ENCODE results near the gene BHLHA15.

The BHLHA15 gene

DNA sequence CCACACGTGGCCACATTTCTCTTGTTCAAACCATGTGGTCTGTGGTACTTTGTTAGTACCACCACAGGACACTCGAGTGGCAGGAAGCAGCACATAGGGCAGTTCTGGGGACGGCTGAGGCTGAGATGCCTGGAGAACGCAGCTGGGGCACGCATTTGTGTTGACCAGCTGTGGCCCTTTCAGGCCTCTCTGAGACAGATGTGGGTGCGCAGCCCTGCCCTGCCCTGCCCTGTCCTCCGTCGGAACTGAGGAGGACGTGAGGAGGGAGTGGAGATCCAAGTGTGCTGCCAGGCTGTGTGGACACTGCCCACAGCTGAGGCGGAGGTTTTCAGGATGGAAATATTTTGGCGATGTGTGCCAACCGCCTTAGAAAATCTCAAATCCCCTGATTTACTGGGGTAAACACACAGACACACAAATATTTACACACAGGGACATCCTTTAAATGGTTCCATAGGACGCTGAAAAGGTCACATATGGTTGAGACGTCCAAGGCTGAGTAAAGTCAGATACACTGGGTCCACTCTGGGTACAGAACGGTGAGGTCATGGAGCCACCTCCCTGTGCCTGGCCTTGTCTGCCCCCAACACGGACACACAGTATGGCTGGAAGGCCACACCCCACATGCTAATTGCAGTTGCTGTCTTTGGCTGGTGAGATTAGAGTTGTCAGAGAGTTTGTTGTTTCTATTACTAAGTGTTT lies 14.8 kb downstream of the BHLHA15 start:
- no peak for DNase-seq (ENCODE audit: low spot score)

DNA sequence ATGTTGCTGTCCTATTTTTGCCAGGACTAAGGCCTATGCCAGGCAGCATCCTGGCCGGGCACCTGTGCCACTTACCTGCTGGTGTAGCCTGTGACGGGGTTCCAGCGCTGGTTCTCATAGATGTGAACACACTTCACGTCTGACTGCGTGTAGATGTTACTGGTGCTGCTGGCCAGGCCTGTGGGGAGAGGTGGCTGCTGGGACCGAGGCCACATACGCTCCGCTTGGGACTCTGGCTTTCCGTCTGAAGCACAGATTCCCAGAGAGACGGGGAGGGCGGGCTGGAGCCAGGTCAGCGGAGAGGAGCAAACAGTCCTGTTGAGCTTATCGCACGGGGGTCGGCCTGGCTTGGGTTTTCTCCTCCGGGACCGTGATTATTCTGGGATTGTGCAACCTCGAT lies 16.7 kb downstream of the BHLHA15 start:
- DNase-seq (ENCODE audit: low spot score), result no peak

DNA sequence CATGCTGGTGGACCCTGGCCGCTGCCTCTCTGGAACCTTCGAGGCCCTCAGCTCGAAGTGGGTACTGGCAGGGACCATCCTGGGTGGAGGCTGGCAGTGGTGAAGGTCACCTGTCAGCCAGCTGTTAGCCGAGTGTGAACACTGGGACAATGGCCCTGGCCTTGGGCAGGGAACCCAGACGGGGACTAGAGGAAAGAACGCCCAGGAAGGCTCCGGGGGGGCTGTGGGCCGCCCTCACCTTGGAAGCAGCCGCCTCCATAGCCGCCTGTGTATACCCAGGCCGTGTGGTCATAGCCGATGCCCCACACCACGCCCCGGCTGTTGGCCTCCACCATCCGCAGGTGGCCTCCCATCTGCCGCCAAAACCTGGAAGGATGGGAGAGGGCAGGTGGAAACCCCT lies 17.6 kb downstream of the BHLHA15 start:
- DNase-seq (ENCODE audit: low spot score), result no peak

DNA sequence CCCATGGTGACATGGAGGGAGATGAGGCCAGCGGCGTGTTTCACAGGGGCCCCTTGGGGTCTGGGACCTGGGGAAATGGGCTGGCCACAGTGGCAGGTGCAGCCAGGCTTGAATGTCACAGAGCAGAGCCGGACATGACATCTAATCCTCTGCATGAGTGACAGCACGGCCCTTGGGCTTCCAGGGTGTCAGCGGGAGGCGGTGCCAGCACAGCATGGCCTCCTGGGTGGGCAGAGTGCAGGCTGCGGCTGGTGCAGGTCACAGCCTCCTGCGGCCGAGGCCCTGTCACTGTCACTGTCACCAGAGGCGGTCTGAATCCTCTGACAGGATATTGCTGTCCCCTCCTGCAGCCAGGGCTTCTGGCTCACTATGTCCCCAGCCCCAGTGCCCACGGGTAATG lies 18.2 kb downstream of the BHLHA15 start:
- no peak for DNase-seq (ENCODE audit: low spot score)

DNA sequence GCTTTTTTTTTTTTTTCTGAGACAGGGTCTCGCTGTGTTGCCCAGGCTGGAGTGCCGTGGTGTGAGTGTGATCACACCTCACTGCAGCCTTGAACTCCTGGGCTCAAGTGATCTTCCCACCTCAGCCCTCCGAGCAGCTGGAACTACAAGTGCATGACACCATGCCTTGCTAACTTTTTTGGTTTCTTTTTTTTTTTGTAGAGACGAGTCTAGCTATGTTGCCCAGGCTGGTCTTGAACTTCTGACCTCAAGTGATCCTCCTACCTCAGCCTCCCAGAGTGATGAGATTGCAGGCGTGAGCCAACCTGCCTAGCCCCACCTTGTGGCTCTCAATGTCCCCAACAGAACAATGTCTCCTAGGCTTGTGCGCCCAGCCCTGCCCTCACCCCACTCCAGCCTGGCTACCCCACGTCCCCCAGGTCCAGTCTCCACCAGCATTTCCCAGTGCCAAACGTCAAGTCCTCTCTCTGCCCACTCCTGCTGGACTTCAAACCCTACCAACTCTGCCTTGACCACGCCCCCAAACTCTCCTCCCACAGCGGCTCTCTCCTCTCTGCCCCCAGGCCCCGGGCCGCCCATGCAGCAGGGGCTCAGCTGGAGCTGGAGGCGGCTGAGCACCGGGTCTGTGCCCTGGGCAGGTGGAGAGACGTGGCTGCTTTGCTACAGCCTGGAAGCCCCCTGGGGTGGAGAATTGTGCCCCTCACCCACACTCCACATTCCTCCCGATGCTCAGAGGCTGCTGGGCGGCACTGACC lies 18.9 kb downstream of the BHLHA15 start:
- no peak for DNase-seq (ENCODE audit: low spot score)

DNA sequence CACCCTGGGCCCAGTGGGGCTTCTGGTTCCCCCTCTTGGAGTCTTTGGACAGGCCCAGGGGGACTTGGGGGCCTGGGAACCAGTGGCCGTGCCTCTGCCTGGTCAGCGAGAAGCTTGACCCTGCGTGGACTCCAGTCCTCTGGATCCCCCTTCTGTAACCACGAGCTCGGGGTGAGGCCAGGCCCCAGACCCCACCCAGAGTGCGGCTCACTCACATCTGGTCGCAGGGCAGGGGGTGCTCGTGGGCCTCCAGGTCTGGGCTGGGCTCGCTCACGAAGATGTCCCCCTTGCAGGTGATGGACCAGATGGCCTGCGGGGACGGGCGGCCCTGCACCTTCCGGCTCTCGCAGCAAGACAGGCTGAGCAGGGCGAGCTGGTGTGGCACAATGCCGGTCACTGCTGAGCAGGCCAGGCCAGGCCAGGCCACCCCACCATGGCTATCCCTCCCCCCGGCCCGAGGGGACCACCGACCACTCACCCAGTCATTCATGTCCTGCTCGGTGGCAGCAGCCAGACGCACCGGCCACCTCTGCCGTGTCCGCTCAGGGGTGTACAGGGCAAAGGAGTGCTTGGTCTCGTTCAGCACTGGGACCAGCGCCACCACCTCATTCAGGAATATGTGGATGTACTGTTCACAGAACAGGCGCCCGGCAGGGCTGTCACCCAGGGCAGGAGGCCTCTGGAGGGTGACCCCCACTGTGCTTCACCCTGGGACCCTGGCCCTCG lies 19.7 kb downstream of the BHLHA15 start:
- DNase-seq (ENCODE audit: low spot score), result no peak

DNA sequence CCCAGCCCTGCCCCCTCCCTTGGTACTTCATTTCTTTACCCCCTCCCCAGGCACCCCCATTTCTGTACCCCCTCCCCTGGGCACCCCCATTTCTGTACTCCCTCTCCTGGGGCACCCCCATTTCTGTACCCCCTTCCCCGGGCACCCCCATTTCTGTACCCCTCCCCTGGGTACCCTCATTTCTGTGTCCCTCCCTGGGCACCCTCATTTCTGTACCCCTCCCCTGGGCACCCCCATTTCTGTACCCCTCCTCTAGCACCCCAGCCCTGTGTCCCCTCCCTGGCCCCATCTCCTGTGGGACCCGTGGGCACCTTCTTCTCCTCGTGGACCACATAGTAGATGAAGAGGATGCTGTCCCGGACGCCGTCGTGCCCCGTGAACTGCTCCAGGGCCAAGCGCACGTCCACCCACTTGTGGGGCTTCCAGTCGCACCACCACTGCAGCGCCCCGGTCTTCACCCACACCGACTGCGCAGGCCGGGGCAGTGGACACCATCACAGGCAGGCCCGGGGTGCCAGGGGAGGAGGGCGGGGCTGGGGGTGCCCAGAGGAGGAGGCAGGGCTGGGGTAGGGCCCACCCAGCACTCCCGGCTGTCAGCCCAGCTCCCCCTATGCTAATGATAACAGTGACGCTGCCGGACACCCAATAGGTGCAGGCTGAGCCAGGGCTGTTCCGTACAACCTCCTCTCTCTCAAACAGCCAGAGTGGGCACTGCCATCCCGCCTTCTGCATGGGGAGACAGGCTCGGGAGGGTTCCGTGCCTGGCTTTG lies 20.4 kb downstream of the BHLHA15 start:
- DNase-seq (ENCODE audit: low spot score), result no peak

DNA sequence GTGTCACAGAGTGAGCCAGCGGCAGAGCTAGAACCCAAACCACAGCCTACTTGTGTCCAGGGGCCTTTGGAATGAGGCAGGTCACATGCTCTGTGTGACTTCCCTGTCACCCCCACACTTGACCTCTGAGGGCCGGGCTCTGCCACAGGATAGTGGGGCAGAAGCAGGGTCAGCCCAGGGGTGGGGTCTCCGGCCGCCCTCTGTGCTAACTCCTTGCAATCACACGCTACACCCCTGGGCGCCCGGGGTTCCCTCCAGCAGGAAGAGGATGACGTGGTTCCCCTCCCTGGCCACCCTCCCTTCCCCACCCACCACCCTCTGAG lies 21.0 kb downstream of the BHLHA15 start:
- no peak for DNase-seq (ENCODE audit: low spot score)

DNA sequence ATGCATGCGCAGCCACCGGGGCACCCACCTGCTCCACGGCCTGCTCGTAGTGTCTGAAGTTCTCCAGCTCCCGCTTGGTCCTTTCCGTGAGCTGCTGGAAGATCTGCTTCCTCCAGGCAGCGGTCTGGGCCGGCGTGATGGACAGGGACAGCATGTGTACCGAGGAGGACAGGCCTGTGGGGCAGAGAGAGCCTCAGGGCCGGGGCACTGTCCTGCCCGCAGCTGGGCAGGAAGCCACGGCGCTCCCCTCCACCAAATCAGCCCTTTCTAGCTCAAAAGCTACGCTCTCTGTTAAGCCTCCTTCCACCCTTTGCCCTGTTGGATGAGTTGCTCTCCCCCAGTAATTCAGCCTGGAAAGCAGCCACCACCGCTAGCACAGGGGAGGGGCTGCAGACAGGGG lies 21.6 kb downstream of the BHLHA15 start:
- no peak for DNase-seq (ENCODE audit: low spot score)

DNA sequence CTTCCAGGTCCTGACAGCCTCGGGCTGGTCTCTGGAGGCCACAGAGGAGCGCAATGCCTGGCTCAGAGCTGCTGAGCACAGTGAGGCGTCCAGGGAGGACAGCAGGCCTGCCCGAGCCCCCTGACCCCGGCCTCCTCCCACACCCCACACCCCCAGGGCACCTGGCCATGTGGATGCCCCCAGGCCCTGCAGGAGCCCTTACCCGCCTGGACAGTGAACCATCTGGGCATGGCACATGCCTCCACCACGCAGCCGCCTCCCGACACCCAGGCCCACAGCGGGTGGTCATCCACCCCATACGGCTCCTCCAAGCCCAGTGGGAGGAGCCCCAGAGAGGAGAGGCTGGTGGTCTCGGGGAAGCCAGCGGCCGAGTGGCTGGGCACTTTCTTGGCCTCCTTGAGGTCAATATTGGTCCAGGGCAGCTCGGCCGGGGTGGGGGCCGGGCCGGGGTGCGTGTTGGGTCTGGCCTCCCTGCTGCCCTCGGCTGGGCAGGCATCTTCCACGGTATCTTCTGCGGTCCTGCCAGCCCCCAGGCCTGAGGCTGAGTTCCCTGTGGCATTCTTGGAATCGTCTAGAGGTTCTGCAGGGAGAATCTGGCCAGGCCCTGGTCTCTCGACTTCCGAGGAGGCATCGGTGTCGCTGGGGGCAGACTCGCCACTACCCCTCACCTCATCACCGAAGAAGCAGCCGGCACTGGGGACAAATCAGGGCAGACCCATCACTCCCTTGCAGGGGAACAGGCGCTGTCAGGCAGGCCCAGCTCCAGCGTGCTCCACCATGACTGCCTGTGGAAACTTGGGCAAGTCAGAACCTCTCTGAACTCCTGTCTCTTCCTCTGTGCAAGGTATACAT lies 22.2 kb downstream of the BHLHA15 start:
- DNase-seq (ENCODE audit: low spot score), result no peak

DNA sequence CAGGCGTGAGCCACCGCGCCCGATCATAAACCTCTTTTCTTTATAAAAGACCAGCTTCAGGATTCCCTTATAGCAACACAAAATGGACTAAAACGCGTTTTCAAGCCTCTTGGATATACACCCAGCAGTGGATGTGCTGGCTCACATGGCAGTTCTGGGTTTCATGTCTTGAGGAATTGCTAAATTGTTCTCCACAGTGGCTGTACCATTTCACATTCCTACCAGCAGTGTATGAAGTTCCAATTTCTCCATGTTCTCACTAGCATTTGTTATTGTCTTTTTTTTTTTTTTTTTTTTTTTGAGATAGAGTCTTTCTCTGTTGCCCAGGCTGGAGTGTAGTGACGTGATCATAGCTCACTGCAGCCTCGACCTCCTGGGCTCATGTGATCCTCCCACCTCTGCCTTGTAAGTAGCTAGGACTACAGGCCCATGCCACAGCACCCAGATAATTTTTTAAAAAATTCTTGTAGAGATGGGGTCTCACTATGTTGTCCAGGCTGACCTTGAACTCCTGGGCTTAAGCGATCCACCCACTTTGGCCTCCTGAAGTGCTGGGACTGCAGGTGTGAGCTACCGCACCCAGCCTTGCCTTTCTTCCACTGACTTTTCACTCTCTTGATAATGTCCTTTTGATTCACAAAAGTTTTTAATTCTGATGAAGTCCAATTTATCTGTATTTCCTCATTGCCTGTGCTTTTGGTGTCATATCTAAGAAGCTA lies 23.3 kb downstream of the BHLHA15 start:
- no peak for DNase-seq (ENCODE audit: low spot score)

DNA sequence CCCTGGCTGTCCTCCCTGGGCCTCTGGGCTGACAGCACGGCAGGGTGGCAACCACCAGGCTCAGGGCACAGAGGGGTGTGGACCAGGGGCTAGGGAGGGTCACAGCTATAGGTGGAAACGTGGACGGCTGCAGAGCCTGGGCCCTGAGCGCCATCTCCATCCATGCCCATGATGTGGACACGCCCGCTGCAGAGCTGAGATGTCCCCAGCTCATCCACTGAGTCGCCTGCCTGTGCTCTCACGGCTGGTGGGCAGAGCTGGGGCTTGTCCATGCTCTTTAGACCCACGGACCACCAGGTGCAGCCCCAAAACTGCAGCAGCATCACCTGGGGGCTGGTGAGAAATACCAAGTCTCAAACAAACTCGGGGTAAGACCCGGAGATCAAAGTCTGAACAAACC lies 24.7 kb downstream of the BHLHA15 start:
- no peak for DNase-seq (ENCODE audit: low spot score)

DNA sequence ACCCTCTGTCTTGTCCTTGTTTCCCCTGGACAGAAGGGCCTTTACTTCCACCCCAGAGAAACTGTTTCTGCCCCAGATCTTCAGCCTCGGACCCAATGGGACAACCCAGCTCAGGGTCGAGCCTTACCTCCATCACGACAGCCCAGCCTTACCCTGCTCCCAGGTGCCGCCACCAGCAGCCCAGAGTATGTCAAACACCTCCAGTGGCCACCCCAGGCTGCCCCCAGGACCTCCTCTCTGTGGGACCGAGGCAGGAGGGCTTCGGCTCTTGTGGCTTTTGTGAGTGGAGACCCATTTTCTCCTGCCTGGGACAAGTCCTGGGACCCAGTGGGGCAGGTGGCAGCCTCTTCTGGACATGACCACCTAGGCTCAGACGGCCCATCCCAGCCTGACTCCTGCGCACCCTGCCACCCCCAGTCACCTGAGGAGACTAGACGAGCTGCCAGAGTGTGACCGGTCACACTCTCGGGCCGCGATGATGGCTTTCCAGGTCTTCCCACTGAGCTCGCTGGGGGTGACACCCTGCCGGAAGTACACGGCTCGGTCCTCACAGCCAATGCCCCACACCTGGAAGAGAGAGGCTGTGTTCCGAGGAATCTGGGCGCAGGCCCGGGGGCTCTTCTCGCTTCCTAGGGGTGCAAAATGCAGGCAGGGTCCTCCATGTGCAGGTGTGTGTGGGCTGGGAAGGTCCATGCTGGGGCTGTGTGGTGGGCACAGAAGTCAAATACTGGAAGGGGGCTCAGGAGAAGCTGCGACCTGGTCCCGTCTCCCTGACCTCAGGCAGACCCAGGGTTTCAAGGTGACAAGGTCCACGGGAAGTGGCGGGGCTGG lies 25.3 kb downstream of the BHLHA15 start:
- DNase-seq (ENCODE audit: low spot score), result no peak

DNA sequence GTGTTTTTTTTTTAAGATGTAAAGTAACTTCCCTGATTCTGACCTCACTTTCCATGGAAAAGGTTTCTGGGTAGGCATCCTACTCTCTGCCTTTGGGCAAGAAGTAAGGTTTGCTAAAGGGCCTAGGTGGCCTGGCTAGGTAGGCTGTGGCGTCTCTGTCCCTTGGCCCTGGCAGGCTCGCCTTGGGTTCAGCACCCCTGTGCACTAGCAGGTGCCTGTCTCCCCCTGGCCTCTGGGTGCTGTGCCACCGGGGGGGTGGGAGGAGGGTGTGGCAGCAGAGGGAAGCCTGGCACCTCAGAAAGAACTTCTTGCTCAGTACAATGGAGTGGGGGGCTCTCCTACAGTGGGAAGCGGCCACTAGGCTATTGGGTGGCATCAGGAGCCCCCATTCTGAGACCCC lies 26.8 kb downstream of the BHLHA15 start:
- no peak for DNase-seq (ENCODE audit: low spot score)

DNA sequence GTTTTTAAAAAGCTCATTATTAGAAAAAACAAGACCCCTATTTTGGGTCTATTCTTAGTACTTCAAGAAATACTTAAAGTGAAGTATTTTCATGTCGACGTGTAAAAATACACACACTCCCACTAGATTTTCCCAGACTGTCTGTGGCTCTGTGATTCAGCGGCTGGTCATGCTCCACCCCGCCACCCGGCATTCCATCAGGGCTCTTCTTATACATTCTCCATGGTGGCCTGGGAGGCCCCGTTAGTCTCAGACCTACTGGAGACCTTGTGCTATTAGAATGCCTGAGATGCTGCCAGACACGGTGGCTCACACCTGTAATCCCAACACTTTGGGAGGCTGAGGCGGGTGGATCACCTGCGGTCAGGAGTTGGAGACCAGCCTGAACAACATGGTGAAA lies 27.7 kb downstream of the BHLHA15 start:
- no peak for DNase-seq (ENCODE audit: low spot score)

DNA sequence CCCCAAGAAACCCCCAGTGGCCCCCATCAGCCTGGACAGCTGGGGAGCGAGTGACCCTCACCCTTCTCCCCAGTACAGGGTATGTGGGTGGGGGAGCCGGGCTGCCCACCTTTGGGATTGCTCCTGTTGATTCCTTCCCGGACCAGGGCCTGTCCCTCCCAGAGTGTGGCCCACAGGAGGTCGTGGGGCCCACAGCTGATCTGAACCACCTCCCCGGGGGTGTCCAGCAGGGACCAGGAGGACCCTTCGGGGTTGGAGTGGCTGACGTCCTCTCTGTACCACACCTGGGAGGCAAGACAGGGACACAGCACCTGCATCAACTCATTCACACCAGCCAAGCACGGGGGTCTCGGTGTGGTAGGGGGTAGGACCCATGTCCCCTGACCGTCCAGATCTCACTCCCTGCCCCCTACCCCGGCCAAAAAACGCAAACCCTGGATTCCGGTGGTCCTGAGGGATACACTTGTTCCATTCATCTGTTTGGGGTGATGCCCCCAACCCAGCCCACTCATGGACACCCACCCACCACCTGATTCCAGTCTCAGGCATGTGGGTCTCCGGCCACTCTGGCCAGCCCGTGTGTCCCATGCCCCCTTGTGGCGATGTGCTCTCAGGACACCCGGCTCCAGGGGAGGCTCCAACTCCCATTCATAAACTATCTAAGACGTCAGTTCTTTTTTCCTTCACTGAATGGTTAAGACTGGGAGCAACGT lies 29.9 kb downstream of the BHLHA15 start:
- peak; percentile 69 for DNase-seq (ENCODE audit: low spot score)

DNA sequence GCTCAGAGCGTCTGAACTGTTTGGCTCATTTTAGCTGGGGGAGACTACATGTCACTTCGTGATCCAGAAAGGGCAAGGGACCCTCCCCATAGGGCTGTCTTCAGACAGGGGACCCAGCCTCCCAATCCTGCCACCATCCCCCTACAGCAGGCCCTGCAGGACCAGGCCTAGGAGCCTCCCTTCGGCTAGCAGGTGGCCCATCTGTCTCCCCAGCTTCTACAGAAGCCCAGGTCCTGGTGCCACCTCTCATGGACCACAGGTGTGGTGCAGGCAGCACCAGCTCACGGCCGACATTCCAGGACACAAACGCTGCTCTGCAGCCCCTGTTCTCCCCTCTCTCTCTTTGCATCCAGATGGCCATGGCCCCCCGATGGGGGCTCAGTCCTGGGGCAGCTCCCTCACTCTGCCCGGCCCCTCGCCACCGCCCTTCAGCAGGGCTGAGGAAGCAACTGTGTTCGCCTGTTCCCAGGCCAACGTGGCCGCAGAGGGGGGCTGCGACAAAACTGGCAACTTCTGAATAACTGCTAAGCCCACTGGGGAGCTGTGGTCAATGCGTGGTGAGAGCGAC lies 30.5 kb downstream of the BHLHA15 start:
- DNase-seq (ENCODE audit: low spot score), result no peak

DNA sequence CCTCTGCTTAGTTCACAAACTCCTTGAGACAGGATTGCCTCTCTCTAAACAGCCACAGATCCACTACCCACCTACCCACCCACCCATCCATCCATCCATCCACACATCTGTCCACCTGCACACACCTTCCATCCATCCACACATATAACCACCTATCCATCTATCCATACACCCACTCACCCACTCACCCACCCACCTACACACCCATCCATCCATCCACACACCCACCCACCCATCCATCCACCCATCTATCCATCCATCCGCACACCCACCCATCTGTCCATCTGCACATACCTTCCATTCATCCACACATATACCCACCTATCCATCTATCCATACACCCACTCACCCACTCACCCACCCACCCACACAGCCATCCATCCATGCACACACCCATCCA lies 31.1 kb downstream of the BHLHA15 start:
- DNase-seq (ENCODE audit: low spot score), result no peak

DNA sequence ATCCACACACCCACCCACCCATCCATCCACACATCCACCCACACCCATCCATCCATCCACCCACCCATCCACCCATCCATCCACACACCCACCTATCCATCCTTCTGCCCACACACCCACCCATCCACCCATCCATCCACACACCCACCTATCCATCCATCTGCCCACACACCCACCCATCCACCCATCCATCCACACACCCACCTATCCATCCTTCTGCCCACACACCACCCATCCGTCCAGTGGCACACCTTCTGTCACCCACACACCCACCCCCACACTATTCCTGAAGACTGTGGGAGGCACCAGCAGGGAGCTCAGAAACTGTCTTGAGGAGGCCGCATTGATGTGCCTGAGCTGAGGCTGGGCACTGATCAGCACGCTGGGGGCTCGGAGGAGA lies 31.7 kb downstream of the BHLHA15 start:
- no peak for DNase-seq (ENCODE audit: low spot score)

All from NAMALWA (cell line).